ENCODE measurements around the gene FAM204A.

Gene FAM204A

DNA sequence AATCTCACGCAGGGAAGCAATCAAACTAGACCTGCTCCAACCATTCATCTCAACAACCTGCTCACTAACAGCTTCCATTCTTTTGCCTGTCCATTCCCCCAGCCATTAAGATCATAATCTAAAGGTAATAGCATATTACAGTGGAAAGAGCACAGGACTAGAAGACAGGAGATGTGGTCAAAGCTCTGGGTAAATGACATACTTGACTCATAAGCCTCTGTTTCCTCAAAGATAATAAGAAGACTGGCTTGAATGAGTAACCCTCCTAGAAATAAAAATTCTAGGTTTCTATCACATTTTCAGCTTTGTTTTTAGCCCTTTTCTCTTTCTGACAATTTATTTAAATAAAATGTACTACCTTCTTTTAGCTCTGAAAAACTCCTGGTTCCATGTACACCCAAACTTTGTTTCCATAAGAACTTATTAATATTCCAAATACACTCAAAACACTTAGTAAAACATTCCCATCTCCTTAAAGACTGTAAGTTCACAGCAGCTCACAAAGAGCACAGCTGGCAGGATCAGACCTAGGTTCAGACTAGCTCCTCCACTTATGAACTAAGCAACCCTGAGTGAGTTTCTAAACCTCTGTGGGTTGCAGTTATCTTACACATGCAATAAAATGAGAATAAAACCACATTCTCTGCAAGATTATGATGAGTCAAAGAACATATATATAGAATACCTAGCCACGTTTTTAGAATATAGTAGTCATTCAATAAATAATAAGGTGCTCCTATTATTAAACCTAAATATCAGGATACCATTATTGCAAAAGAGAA lies 11.6 kb downstream of the FAM204A start:
- no peak for DNase-seq (ENCODE audit: low spot score)

- DNase-seq (ENCODE audit: low spot score), result no peak
Measured at GRCh38 chr10:118324140-118324539, 18.0 kb downstream of the FAM204A start.

DNA sequence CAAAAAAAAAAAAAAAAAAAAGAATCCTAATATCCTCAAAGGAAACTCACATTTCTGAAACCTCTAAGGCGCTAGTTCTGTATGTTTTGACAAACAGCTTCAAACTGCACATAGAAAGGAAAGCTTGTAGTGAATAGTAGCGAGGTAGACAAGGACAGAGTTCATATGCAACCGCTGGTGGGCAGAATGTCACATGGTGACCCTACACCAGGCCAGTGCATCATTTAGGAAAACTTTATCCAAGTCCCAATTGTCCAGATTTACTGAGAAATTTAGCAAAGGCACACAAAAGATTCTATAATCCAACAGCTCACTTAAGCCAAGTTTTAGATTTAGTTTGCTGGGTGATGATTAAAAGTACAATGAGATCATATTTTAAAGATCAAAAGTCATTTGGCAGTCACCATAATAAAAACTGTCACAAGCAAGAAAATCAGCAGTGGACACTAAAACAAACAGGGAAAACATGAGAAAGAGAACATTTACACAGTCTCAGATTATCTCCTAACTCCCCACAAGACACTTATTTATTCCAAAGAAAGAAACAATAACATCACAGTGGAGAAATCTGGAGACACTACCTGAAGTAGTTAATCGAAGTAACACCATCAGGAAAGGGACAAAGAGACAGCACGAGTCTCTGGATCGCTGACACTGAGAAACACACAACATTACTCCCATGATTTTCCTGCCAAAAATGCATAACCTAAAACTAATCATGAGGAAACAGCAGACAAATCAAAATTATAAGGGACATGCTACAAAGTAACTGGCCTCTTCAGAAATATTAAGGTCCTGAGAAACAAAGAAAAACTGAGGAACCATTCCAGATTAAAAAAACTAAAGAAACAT lies 20.2 kb downstream of the FAM204A start:
- DNase-seq (ENCODE audit: low spot score), result no peak

DNA sequence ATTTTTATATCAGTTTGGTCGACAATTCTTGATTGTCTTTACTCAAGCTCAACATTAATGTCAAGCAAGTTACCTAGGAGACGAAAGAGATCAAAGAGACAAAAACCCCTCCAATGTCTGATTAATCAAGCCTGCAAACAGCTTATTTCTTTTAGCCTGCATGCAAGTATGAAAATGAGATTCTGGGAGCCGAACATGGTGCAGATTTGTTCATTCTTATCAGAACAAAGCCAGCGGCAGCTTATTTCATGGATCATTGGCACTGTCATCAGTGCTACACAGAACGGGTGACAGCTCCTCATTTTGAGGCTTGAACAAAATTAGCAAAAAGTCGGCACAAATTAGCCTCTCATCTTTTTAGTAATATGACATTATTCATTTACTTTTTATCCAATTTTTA lies 26.5 kb downstream of the FAM204A start:
- no peak for DNase-seq (ENCODE audit: low spot score)

DNA sequence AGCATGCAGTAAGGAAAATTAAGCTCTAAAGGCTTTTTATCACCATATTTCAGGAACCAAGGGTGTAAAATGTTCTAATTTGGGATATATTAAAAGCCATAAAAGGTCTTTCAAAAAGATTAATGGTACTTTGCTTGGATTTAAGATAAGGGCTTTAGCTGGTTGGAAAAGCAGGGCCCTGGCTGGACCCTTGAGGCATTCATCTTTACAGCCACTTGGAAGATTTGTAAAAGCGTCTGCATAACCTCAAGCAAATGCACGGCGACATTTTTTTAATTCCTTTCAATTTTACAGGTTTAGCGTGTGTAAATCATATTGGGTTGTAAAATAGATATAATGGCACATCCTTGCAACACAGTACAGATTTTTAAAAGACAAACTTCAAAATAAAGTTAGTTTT lies 27.2 kb downstream of the FAM204A start:
- no peak for DNase-seq (ENCODE audit: low spot score)

GRCh38 chr10:118311505-118311904 lies 30.6 kb downstream of the FAM204A start:
- no peak for DNase-seq (ENCODE audit: low spot score)

DNA sequence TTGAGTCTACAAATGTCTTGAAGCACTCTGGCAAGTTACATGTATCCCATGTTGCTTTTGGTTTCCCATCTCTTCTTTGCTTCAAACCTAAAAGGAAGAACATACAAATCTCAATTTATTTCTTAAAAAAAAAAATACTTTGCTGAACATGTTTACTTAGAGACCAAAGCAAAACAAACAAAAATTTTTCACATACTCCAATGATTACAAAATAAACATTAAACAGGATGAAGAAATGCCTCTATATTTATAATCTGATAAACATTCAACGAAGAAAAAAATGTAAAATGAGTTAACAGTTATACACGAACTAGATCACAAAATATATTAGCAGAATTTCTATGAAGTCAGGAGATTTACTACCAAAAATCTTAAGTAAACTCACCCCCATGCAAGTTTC lies 31.3 kb downstream of the FAM204A start:
- DNase-seq (ENCODE audit: low spot score), result no peak

- DNase-seq (ENCODE audit: low spot score), result no peak
Measured at GRCh38 chr10:118309911-118310310, 32.2 kb downstream of the FAM204A start.

GRCh38 chr10:118308664-118309063 lies 33.5 kb downstream of the FAM204A start:
- no peak for DNase-seq (ENCODE audit: low spot score)

DNA sequence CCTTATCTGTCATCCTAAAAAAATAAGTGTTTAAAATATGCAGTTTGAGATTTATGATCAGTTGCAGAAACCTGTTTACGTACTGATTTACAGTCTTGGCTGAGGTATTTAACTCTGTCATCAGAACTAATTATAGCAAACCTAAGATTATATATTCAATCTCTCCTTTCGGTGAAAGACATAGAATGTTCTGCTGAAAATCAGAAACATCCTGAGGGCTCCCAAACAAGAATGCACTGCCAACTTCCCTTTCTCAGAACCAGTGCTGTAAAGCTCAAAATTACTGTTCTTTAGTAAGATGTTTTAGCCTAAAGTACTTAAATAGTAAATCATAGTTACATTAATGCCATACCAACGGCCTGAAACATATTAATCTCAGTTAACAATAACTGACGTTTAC lies 34.3 kb downstream of the FAM204A start:
- DNase-seq (ENCODE audit: low spot score), result no peak

- DNase-seq (ENCODE audit: low spot score), result no peak
Measured at GRCh38 chr10:118307220-118307619, 34.9 kb downstream of the FAM204A start.

DNA sequence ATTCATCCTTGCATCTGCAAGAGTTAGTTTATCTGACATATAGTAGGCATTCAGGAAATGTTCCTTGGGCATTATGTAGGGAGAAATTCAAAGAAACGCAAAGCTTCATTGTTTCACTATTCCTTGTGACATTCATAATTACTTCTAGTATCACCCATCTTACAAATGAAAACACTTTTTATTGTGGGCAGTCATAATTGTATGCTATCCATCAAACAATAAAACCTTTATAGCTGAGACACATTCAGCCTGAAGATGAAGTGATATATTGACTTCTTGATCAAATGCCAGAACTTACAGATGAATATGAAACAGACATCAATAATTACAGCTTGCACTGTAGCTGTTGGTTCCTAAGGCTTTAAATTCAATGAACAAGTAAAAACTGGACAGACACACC lies 36.4 kb downstream of the FAM204A start:
- DNase-seq (ENCODE audit: low spot score), result no peak

- no peak for DNase-seq (ENCODE audit: low spot score)
Measured at GRCh38 chr10:118304521-118304920, 37.6 kb downstream of the FAM204A start.

GRCh38 chr10:118301211-118301610 lies 40.9 kb downstream of the FAM204A start:
- no peak for DNase-seq (ENCODE audit: low spot score)

DNA sequence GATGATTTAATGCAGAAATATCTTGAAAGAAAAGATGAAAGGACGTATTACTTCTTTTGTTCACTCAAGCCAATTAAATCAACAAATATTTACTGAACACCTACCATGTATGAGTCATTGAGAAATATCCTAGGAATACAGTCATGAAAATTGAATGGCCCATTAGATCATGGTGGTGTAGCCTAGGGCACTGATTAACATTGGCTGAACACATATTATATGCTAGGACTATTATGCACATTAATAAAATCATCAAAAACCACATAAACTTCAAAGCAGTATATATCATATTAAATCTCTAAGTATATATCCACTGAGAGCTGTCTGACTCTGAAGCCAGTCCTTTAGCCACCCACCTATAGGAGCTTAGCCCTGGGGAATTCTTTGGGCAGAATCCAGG lies 41.8 kb downstream of the FAM204A start:
- no peak for DNase-seq (ENCODE audit: low spot score)

- no peak for DNase-seq (ENCODE audit: low spot score)
Measured at GRCh38 chr10:118298787-118299186, 43.3 kb downstream of the FAM204A start.

DNA sequence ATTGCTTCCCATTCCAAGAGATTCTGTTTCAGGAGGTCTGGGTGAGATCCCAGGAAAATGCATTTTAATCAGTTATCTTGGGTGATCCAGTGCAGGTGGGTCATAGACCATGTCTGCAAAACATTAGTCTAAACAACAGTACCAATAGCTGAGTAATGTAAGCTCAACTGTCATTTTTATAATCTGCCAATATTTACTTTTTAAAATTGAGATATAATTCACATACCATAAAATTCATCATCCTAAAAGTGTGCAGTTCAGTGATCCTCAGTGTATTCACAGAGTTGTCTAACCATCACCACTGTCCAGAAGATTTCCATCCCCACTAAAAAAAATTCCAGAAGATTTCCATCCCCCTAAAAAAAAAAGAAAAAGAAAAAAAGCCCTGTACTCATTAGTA lies 51.0 kb downstream of the FAM204A start:
- DNase-seq (ENCODE audit: low spot score), result no peak

DNA sequence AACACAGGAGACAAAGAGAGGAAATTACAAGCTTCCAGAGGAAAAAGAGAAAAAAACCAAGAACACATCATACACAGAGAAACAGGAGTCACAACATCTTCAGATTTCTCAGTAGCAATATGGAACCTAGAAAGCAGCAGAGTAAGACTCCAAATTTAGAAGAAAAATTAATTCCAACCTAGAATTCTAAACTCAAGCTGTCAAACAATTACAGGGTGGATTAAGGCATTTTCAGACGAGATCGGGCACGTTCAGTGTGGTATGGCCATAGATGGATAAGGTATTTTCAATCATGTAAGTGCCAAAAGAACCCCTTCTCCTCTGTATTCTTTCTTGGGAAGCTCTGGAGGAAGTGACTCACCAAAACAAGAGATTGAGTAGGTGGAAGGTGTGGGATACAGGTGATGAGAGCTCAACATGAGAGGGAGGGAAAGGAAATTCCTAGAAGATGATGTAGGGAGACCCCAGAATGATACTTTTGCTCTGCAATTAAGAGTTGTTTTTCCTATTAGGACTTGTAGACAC lies 51.6 kb downstream of the FAM204A start:
- no peak for DNase-seq (ENCODE audit: low spot score)

GRCh38 chr10:118287076-118287806 lies 54.9 kb downstream of the FAM204A start:
- DNase-seq (ENCODE audit: low spot score), result no peak

GRCh38 chr10:118286051-118286838 lies 55.9 kb downstream of the FAM204A start:
- no peak for DNase-seq (ENCODE audit: low spot score)

GRCh38 chr10:118282670-118283069 lies 59.5 kb downstream of the FAM204A start:
- no peak for DNase-seq (ENCODE audit: low spot score)

- no peak for DNase-seq (ENCODE audit: low spot score)
Measured at GRCh38 chr10:118278649-118279048, 63.5 kb downstream of the FAM204A start.

All from Ammon's horn (tissue), 1 donor.